Gastroesophageal sphincter (tissue), 3 donors: ENCODE results near the gene TRABD2B.

Source experiments
- CTCF ChIP-seq, 4 experiments: fragments of 200-600 bp in 2 of 4; fragments of 450-650 bp in 2 of 4; sonication (generic) in 1 of 4; IDR thresholded peaks; one replicate each; pipeline ENCODE4 v1.5.1; 2017 to 2019; ENCODE audit warnings: antibody characterized with exemption in 4 of 4, mild to moderate bottlenecking in 2 of 4, moderate library complexity in 2 of 4
- EP300 ChIP-seq: sonication (generic); formaldehyde crosslinking; IDR thresholded peaks from one replicate; pipeline ENCODE4 v1.6.1; 2017; ENCODE audit warnings: antibody characterized with exemption, mild to moderate bottlenecking
- POLR2A ChIP-seq, 2 donors: fragments of 450-650 bp; IDR thresholded peaks; one replicate each; pipeline ENCODE4 v1.6.1; 2017; ENCODE audit warnings: antibody characterized with exemption in 2 of 2, mild to moderate bottlenecking in 2 of 2, moderate library complexity in 1 of 2

GRCh38 chr1:47828978-47829377 is 168.2 kb downstream of the TRABD2B start:
- TF ChIP-seq POLR2A (IDR thresholded peaks at IDR 0.05) = no peak
- no peak for TF ChIP-seq CTCF (IDR thresholded peaks at IDR 0.05)
- no peak for TF ChIP-seq EP300
